H1 (cell line): ENCODE results near the gene MRPS16. TPM values are rescaled to one million over a fixed set of nuclear protein-coding genes. Genes with fewer than 3 reads are reported as not detected.

Source experiments
- CTCF ChIA-PET: fragments of 300-600 bp; sonication (Branson Sonifier 250); formaldehyde crosslinking; loops from one replicate; lab custom pipeline; 2021; ENCODE audit not compliant: partially characterized antibody; lab: Charles Lee
- POLR2A ChIA-PET: fragments of 300-600 bp; sonication (Branson Sonifier 250); formaldehyde crosslinking; loops from one replicate; lab custom pipeline; 2021; ENCODE audit warnings: inconsistent platforms; ENCODE audit not compliant: partially characterized antibody; lab: Charles Lee
- DNase-seq, 2 experiments: peaks; one replicate each; pipeline versions ENCODE4 v3.0.0 to v3.0.0-alpha.2; 2010 to 2022; ENCODE audit warnings: low spot score in 2 of 2, low read depth in 1 of 2, mixed read lengths in 1 of 2
- FAIRE-seq: peaks from 2 replicates; lab custom pipeline; 2011; peaks lifted over from hg19 to GRCh38; lab: Jason Lieb, UNC
- H2AFZ ChIP-seq: 2 replicates; pipeline ENCODE4 v1.8.1; 2012; ENCODE audit warnings: low read length, inconsistent platforms
- H2AK5ac ChIP-seq: 2 replicates; pipeline ENCODE4 v1.6.1; 2013; ENCODE audit warnings: low read depth, low read length
- H2BK120ac ChIP-seq: replicated peaks from 2 replicates; pipeline ENCODE3; 2013; ENCODE audit warnings: low read depth, low read length, inconsistent platforms
- H2BK12ac ChIP-seq: 2 replicates; pipeline ENCODE4 v1.6.1; 2013; ENCODE audit warnings: low read depth, low read length
- H2BK15ac ChIP-seq: 2 replicates; pipeline ENCODE4 v1.6.1; 2013; ENCODE audit warnings: low read length
- H2BK20ac ChIP-seq: 2 replicates; pipeline ENCODE4 v1.6.1; 2013; ENCODE audit warnings: low read length
- H2BK5ac ChIP-seq: 2 replicates; pipeline ENCODE4 v1.6.1; 2013; ENCODE audit warnings: low read depth, low read length
- H3K14ac ChIP-seq: 2 replicates; pipeline ENCODE4 v1.6.1; 2013; ENCODE audit warnings: inconsistent platforms; ENCODE audit not compliant: insufficient read length
- H3K18ac ChIP-seq: 2 replicates; pipeline ENCODE4 v1.6.1; 2013; ENCODE audit warnings: low read length; ENCODE audit errors: extremely low read depth
- H3K23ac ChIP-seq: 2 replicates; pipeline ENCODE4 v1.6.1; 2013; ENCODE audit warnings: inconsistent platforms; ENCODE audit not compliant: insufficient read length
- H3K23me2 ChIP-seq: 2 replicates; pipeline ENCODE4 v1.6.1; 2013; ENCODE audit warnings: low read depth, low read length
- H3K27ac ChIP-seq: 2 replicates; pipeline ENCODE4 v1.6.1; 2011; ENCODE audit warnings: low read depth, low read length, inconsistent platforms
- H3K27me3 ChIP-seq, 4 experiments: replicated peaks in 1 of 4; 1 replicate in 1 of 4; 2 replicates in 3 of 4; pipeline versions ENCODE4 v1.6.1 to v1.8.1; 2011 to 2013; ENCODE audit warnings: low read length in 3 of 4, mild to moderate bottlenecking in 3 of 4, inconsistent platforms in 2 of 4, mixed read lengths in 2 of 4, moderate library complexity in 1 of 4; ENCODE audit not compliant: control insufficient read depth in 3 of 4, insufficient read depth in 3 of 4; ENCODE audit errors: extremely low read depth in 1 of 4
- H3K36me3 ChIP-seq, 4 experiments: 2 replicates each; pipeline versions ENCODE4 v1.6.1 to v1.8.1; 2011 to 2013; ENCODE audit warnings: mild to moderate bottlenecking in 4 of 4, low read length in 3 of 4, moderate library complexity in 2 of 4, control low read depth in 1 of 4, inconsistent platforms in 1 of 4; ENCODE audit not compliant: insufficient read depth in 4 of 4, control insufficient read depth in 2 of 4
- H3K4ac ChIP-seq: replicated peaks from 2 replicates; pipeline ENCODE3; 2013; ENCODE audit warnings: low read length, low read depth, mixed read lengths, inconsistent platforms; ENCODE audit not compliant: insufficient read length
- H3K4me1 ChIP-seq, 4 experiments: replicated peaks in 1 of 4; 1 replicate in 1 of 4; 2 replicates in 3 of 4; pipeline versions ENCODE4 v1.6.1 to v1.8.1; 2011 to 2013; ENCODE audit warnings: low read length in 3 of 4, inconsistent platforms in 2 of 4, mixed read lengths in 1 of 4; ENCODE audit not compliant: insufficient read depth in 4 of 4, control insufficient read depth in 3 of 4
- H3K4me2 ChIP-seq, 2 experiments: 2 replicates each; pipeline versions ENCODE4 v1.6.1 to v1.8.1; 2011 to 2013; ENCODE audit warnings: low read depth in 2 of 2, low read length in 2 of 2, control low read depth in 1 of 2, inconsistent platforms in 1 of 2, mild to moderate bottlenecking in 1 of 2; ENCODE audit not compliant: insufficient read depth in 1 of 2
- H3K4me3 ChIP-seq, 4 experiments: fragments of 200-600, 300-600 bp in 1 of 4; sonication (generic), shearing (Covaris generic), sonication (Bioruptor Twin) in 1 of 4; 2 replicates each; pipeline versions ENCODE4 v1.5.1 to v1.8.1; 2011 to 2016; ENCODE audit warnings: low read length in 4 of 4, low read depth in 3 of 4, control low read depth in 2 of 4, inconsistent platforms in 2 of 4, mild to moderate bottlenecking in 2 of 4, mixed read lengths in 1 of 4, moderate library complexity in 1 of 4; ENCODE audit not compliant: insufficient read depth in 2 of 4; ENCODE audit errors: extremely low read depth in 1 of 4
- H3K56ac ChIP-seq: replicated peaks from 2 replicates; pipeline ENCODE3; 2013; ENCODE audit warnings: low read depth, mild to moderate bottlenecking, mixed read lengths, low read length, inconsistent platforms; ENCODE audit not compliant: insufficient read length
- H3K79me1 ChIP-seq: 2 replicates; pipeline ENCODE4 v1.6.1; 2013; ENCODE audit warnings: low read depth, low read length, control low read depth
- H3K79me2 ChIP-seq, 2 experiments: 2 replicates each; pipeline versions ENCODE4 v1.6.1 to v1.8.1; 2012 to 2013; ENCODE audit warnings: low read length in 2 of 2, mild to moderate bottlenecking in 2 of 2, inconsistent platforms in 1 of 2; ENCODE audit not compliant: insufficient read depth in 2 of 2, control insufficient read depth in 1 of 2
- H3K9ac ChIP-seq, 4 experiments: replicated peaks in 1 of 4; 1 replicate in 1 of 4; 2 replicates in 3 of 4; pipeline versions ENCODE4 v1.6.1 to v1.8.1; 2011 to 2013; ENCODE audit warnings: low read depth in 3 of 4, low read length in 3 of 4, control low read depth in 2 of 4, mild to moderate bottlenecking in 2 of 4, moderate library complexity in 2 of 4, inconsistent platforms in 1 of 4; ENCODE audit errors: extremely low read depth in 1 of 4
- H3K9me3 ChIP-seq, 2 experiments: 2 replicates each; pipeline versions ENCODE4 v1.6.1 to v1.8.1; 2012 to 2013; ENCODE audit warnings: mild to moderate bottlenecking in 2 of 2, moderate library complexity in 2 of 2, control low read depth in 1 of 2, inconsistent platforms in 1 of 2, low read depth in 1 of 2, low read length in 1 of 2, mixed read lengths in 1 of 2; ENCODE audit not compliant: insufficient read depth in 2 of 2
- H4K20me1 ChIP-seq, 2 experiments: replicated peaks in 1 of 2; 2 replicates each; pipeline versions ENCODE3 to v1.8.1; 2011 to 2013; ENCODE audit warnings: inconsistent platforms in 2 of 2, low read length in 2 of 2, mild to moderate bottlenecking in 1 of 2; ENCODE audit not compliant: insufficient read depth in 2 of 2, control insufficient read depth in 1 of 2
- H4K5ac ChIP-seq: 2 replicates; pipeline ENCODE4 v1.6.1; 2013; ENCODE audit warnings: low read length, low read depth, mixed read lengths, inconsistent platforms; ENCODE audit not compliant: insufficient read length
- H4K8ac ChIP-seq: 2 replicates; pipeline ENCODE4 v1.8.0; 2013; ENCODE audit warnings: mild to moderate bottlenecking, moderate library complexity, low read length, inconsistent platforms; ENCODE audit not compliant: insufficient read depth; ENCODE audit errors: extremely low read depth
- H4K91ac ChIP-seq: replicated peaks from 2 replicates; pipeline ENCODE3; 2013; ENCODE audit warnings: low read length, mixed read lengths, inconsistent platforms; ENCODE audit not compliant: insufficient read length
- CEBPB ChIP-seq: IDR thresholded peaks from 2 replicates; pipeline ENCODE4 v1.6.1; 2012; ENCODE audit warnings: low read depth, low read length
- CREB1 ChIP-seq: IDR thresholded peaks from 2 replicates; pipeline ENCODE4 v1.6.1; 2012; ENCODE audit warnings: inconsistent platforms
- CTBP2 ChIP-seq: IDR thresholded peaks from 2 replicates; pipeline ENCODE4 v1.7.0; 2011; ENCODE audit warnings: borderline replicate concordance, mild to moderate bottlenecking, moderate library complexity, mixed read lengths, low read length; ENCODE audit not compliant: insufficient read depth, insufficient read length
- EGR1 ChIP-seq: IDR thresholded peaks from 2 replicates; pipeline ENCODE4 v1.6.1; 2011; ENCODE audit warnings: low read depth, low read length, borderline replicate concordance
- SP4 ChIP-seq: IDR thresholded peaks from 2 replicates; pipeline ENCODE4 v1.6.1; 2012; ENCODE audit warnings: low read length, inconsistent platforms
- SUZ12 ChIP-seq: fragments of 200-600 bp; sonication (generic); IDR thresholded peaks from 2 replicates; pipeline ENCODE4 v1.6.1; 2012; ENCODE audit warnings: mild to moderate bottlenecking, inconsistent platforms, low read length, moderate library complexity, mixed read lengths
- WGBS, 2 experiments: shearing (Covaris generic) in 1 of 2; methylation state at CpG; one replicate each; pipeline versions ENCODE4 v1.1.6 to v1.1.7; 2013 to 2015; ENCODE audit warnings: low lambda C conversion rate in 2 of 2, mixed read lengths in 2 of 2, inconsistent platforms in 1 of 2, low coverage in 1 of 2, missing lambda C conversion rate in 1 of 2; ENCODE audit not compliant: insufficient replicate concordance in 2 of 2, insufficient coverage in 1 of 2, insufficient read length in 1 of 2; ENCODE audit errors: extremely low coverage in 1 of 2, missing lambda C conversion rate in 1 of 2; 5-methylcytosine and 5-hydroxymethylcytosine counted together
- polyA plus RNA-seq, 7 experiments: library from polyadenylated mRNA; depleted of rRNA in 3 of 7; stranded (reverse) in 5 of 7; unstranded in 2 of 7; fragments of >200 nt in 5 of 7; fragments of 200-250 nt in 2 of 7; gene quantifications; 1 replicate in 5 of 7; 2 replicates in 1 of 7; 4 replicates in 1 of 7; pipeline versions ENCODE4 v1.2.1 to v1.2.3, GENCODE V29; 2011 to 2013; ENCODE audit warnings: missing spikeins in 2 of 7, mixed read lengths in 2 of 7
- total RNA-seq: library from RNA; stranded (reverse); fragmentation: NEBNext Ultra II Directional; extraction: Animal tissue kit (Norgen Biotek cat#: 25700); gene quantifications from 2 replicates; pipeline ENCODE4 v1.2.1, GENCODE V29; 2021

Gene MRPS16
- total and polyA plus RNA-seq, 2 of the 8 experiments (the other 6 are each of a cell fraction or from before 2014, with no cell fraction given) = 125 to 203 TPM

DNA sequence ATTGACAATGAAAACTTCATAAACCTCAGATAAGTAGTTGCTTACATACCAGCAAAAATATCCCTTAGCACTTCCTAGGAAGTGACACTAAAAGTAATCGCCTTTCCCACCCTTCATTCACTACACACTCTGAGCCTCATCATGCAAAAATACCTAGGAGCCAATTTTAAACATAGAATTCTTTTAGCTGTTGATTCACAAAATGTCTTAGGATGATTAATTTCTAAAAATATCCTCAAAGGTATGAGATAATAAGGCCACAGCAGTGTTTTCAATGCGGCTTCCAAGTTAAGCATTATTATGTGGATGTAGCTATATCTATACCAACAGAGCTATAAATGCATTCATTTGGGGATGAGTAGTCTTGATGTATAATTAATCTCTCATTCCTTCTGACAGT, 18.6 kb downstream of the MRPS16 start:
- H4K91ac ChIP-seq = no peak overlapping the region
- H3K36me3 ChIP-seq = peaks cover 0 to 36% (median 11%) of the 10 kb centered on the region in 4 experiments; a peak in 5 of 8 replicates

More for the DNA sequence above, 18.6 kb downstream of the MRPS16 start:
- H2BK15ac ChIP-seq = no peak overlapping the region
- H3K23ac ChIP-seq = no peak overlapping the region
- H3K4me1 ChIP-seq = no peaks in the 10 kb centered on the region
- no peaks in the 10 kb centered on the region for H3K79me1 ChIP-seq
- no peaks in the 10 kb centered on the region for H3K23me2 ChIP-seq
- peaks cover 0 to 6% of the 10 kb centered on the region in 2 experiments for H4K20me1 ChIP-seq
- H2AFZ ChIP-seq = no peak overlapping the region
- no peak overlapping the region for H2BK20ac ChIP-seq
- H3K79me2 ChIP-seq = no peaks in the 10 kb centered on the region
- no peak overlapping the region for H3K27ac ChIP-seq
- H3K4me2 ChIP-seq = no peak overlapping the region
- H2BK120ac ChIP-seq = no peak overlapping the region
- no peak overlapping the region for H3K4me3 ChIP-seq
- H2BK12ac ChIP-seq = no peak overlapping the region
- no peak overlapping the region for H3K18ac ChIP-seq
- WGBS, 2 experiments = 93% methylated on average over 2 of the region's 2 CpGs; no CpG with 5 or more reads in 1 of the 2 experiments
- no peak overlapping the region for H3K4ac ChIP-seq
- no peak for TF ChIP-seq EGR1
- TF ChIP-seq CREB1 = no peak
- TF ChIP-seq SUZ12 = no peak
- TF ChIP-seq CEBPB = no peak
- no peak for TF ChIP-seq SP4
- no peak for TF ChIP-seq CTBP2
- no peak for DNase-seq
- ChIA-PET CTCF (interaction anchor here (1.0 to 2.8 kb wide), 5 partner anchors 17 to 64 kb away, joined by 3 to 8 read pairs (median 3); no protein-coding TSS in a partner anchor), POLR2A (interaction anchor here (1.0 to 5.9 kb wide), 3 partner anchors 12 to 179 kb away, joined by 3 to 62 read pairs (median 4); partner anchors contain the start of gene DNAJC9)
- no peak for FAIRE-seq
- H2BK5ac ChIP-seq = no peak overlapping the region
- H3K56ac ChIP-seq = no peak overlapping the region
- no peak overlapping the region for H2AK5ac ChIP-seq
- no peaks in the 10 kb centered on the region for H3K27me3 ChIP-seq
- H3K14ac ChIP-seq = no peak overlapping the region
- no peaks in the 10 kb centered on the region for H3K9me3 ChIP-seq
- no peak overlapping the region for H4K5ac ChIP-seq
- H3K9ac ChIP-seq = no peak overlapping the region
- H4K8ac ChIP-seq = no peak overlapping the region
